Erythroblast (primary cell): ENCODE results near the gene XAF1.

Experiments used
- GATA1 ChIP-seq: IDR thresholded peaks from 2 replicates; pipeline ENCODE4 v1.6.1; 2011; ENCODE audit warnings: low read depth, mild to moderate bottlenecking, control low read depth, low read length, moderate library complexity
- POLR2A ChIP-seq: IDR thresholded peaks from 2 replicates; pipeline ENCODE4 v1.6.1; 2011; ENCODE audit warnings: mild to moderate bottlenecking, low read length

- TF ChIP-seq POLR2A (no peak), GATA1 (no peak)
Observed at GRCh38 chr17:6713918-6714271, 42.0 kb upstream of the XAF1 start.
